Measurements from ENCODE around the gene NPL. TPM values are rescaled to one million over a fixed set of nuclear protein-coding genes. Genes with fewer than 3 reads are reported as not detected.

Gene NPL
- total RNA-seq, 1 experiment from 2014 or later: 2.4 TPM

DNA sequence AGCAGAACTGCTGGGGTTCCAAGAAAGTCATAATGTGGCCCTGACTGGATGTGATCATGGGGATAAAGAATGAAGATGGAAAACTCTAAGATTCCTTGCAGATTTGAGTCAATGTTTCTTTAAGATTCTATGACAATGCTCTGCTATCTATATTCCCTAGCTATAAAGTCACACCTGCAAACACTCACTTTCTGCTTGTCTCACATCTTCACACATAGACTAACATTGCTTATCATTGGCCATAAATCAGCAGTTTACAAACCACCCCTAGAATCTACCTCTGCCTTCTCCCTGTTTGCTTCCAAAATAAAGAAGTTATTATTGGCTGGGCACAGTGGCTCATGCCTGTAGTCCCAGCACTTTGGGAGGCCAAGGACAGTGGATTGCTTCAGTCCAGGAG lies 33.1 kb upstream of the NPL start:
- no peak overlapping the region for H2BK12ac ChIP-seq (ENCODE audit: insufficient read length, low read depth, low read length)
- Mint-ChIP-seq H3K9me3 (peaks cover under 1 to 6% of the 10 kb centered on the region in 2 experiments; a peak in 3 of 5 replicates), H3K4me1 (peaks cover 6 to 7% of the 10 kb centered on the region in 2 experiments), H3K36me3 (ENCODE audit: insufficient read depth in 1 of 3, low read depth in 3 of 3) (peaks cover 0 to 7% (median 4%) of the 10 kb centered on the region in 3 experiments; a peak in 4 of 7 replicates), H3K27ac (no peak overlapping the region), H3K4me3 (no peak overlapping the region), H3K27me3 (ENCODE audit: low read depth) (peaks cover 2% of the 10 kb centered on the region; the same call in 1 of the 2 replicates)
- no peaks in the 10 kb centered on the region for H3K79me2 ChIP-seq (ENCODE audit: insufficient read depth, low read length)
- no peak overlapping the region for H3T11ph ChIP-seq (ENCODE audit: low read length)
- H3K23ac ChIP-seq (ENCODE audit: insufficient read length, low read depth, low read length): no peak overlapping the region
- H3K9ac ChIP-seq (ENCODE audit: extremely low read depth, insufficient read length, low read length): no peak overlapping the region
- no peak overlapping the region for H4K91ac ChIP-seq (ENCODE audit: insufficient read length, low read depth, low read length)
- H3K23me2 ChIP-seq (ENCODE audit: insufficient read length, low read depth, low read length, poor library complexity, severe bottlenecking): no peaks in the 10 kb centered on the region
- no peak overlapping the region for H3K27ac ChIP-seq (ENCODE audit: insufficient read length, low read depth, low read length)
- H3K4ac ChIP-seq (ENCODE audit: low read depth, low read length): no peak overlapping the region
- H2BK15ac ChIP-seq (ENCODE audit: low read depth, low read length): no peak overlapping the region
- no peaks in the 10 kb centered on the region for H3K79me1 ChIP-seq (ENCODE audit: insufficient read depth, low read depth, low read length, poor library complexity, severe bottlenecking)
- no peak overlapping the region for H4K5ac ChIP-seq (ENCODE audit: insufficient read length, low read depth, low read length)
- H4K8ac ChIP-seq (replicated peaks; ENCODE audit: insufficient read length, low read depth, low read length): no peak overlapping the region
- H3K4me2 ChIP-seq (ENCODE audit: insufficient read depth, insufficient read length, low read length): no peak overlapping the region
- H3K18ac ChIP-seq (ENCODE audit: insufficient read length, low read depth, low read length): no peak overlapping the region
- H2AK5ac ChIP-seq (ENCODE audit: insufficient read length, low read length): no peak overlapping the region
- no peak overlapping the region for H2BK20ac ChIP-seq (ENCODE audit: low read depth, low read length, poor library complexity, severe bottlenecking)
- H4K20me1 ChIP-seq (ENCODE audit: control insufficient read depth, insufficient read depth, insufficient read length): no peaks in the 10 kb centered on the region
- H3K14ac ChIP-seq (ENCODE audit: insufficient read depth, low read length): no peak overlapping the region
- TF ChIP-seq, protein P1, sequence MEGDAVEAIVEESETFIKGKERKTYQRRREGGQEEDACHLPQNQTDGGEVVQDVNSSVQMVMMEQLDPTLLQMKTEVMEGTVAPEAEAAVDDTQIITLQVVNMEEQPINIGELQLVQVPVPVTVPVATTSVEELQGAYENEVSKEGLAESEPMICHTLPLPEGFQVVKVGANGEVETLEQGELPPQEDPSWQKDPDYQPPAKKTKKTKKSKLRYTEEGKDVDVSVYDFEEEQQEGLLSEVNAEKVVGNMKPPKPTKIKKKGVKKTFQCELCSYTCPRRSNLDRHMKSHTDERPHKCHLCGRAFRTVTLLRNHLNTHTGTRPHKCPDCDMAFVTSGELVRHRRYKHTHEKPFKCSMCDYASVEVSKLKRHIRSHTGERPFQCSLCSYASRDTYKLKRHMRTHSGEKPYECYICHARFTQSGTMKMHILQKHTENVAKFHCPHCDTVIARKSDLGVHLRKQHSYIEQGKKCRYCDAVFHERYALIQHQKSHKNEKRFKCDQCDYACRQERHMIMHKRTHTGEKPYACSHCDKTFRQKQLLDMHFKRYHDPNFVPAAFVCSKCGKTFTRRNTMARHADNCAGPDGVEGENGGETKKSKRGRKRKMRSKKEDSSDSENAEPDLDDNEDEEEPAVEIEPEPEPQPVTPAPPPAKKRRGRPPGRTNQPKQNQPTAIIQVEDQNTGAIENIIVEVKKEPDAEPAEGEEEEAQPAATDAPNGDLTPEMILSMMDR (conservative IDR thresholded peaks at IDR 0.05): no peak
- no peak overlapping the region for H2BK5ac ChIP-seq (ENCODE audit: insufficient read length, low read length)
- H3K56ac ChIP-seq (ENCODE audit: insufficient read length, low read depth, low read length): no peak overlapping the region
- H3K4me1 ChIP-seq (ENCODE audit: insufficient read depth, low read length): no peaks in the 10 kb centered on the region
- H2BK120ac ChIP-seq (ENCODE audit: low read depth, low read length, poor library complexity, severe bottlenecking): no peak overlapping the region
- no peaks in the 10 kb centered on the region for H3K27me3 ChIP-seq (ENCODE audit: insufficient read depth, low read length)
- no peak for DNase-seq
- no peak overlapping the region for H2AFZ ChIP-seq (ENCODE audit: low read length)
- H3K9me3 ChIP-seq (ENCODE audit: control insufficient read depth, low read depth, low read length): peaks cover 2% of the 10 kb centered on the region
